ENCODE measurements around the gene SLC24A3.

The SLC24A3 gene

DNA sequence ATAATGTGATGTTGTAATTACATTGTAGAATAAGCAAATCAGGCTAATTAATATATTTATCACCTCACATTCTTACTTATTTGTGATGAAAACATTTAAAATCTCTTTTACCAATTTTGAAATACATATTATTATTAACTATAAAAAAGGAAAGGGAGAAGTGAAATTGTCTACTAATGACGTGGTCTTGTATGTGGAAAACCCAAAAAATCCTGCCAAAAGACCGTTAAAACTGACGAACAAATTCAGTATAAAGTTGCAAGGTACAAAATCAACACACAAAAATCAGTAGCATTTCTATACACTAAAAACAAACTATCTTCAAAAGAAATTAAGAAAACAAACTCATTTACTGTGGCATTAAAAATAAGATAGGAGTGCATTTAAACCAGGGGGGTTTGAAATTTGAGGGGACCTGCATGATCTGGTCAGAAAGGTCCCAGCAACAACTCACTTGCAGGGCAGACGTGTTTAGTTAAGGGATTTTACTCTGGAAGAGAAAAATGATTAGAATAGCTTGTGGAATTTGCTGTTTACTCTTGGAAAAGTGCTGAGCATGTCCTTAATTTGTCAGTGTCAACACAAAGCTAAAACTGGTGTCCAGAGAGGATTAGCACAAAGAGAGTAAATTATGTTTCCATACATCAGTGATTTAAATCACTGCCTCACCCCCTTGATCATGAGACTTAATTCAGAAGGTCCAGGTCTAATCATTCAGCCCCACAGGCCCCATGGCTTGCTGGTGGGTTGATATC, 310.6 kb downstream of the SLC24A3 start:
- H3K9me3 ChIP-seq, result no peaks in the 10 kb centered on the region

DNA sequence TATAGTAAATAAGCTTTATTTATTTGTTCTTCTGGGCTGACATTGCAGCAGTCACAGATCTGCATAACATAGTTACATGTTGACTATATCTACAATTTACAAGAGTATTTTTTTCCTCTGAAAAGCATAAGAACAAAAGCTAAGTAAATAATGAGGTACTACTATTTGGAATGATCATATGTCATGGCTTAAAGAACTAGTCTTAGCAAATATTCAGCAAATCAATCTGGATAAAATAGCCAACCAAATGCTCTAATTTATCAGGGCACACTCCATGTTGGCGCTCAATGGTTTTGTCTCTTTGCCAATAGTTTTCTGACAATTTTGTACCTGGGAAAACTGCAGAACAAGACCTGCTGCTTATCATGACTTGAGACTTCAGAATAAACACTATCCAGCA, 312.2 kb downstream of the SLC24A3 start:
- H3K4me3 ChIP-seq (ENCODE audit: low read depth in 1 of 2, low read length in 1 of 2), result no peak overlapping the region
- H3K27me3 ChIP-seq, result no peaks in the 10 kb centered on the region
- H3K9me3 ChIP-seq, result no peaks in the 10 kb centered on the region
- no peak overlapping the region for H3K27ac ChIP-seq
- no peaks in the 10 kb centered on the region for H3K4me1 ChIP-seq (ENCODE audit: control insufficient read depth in 1 of 2, insufficient read depth in 1 of 2, low read depth in 1 of 2, low read length in 1 of 2)
- no peak for TF ChIP-seq CTCF (IDR thresholded peaks at IDR 0.05)
- H3K36me3 ChIP-seq, result no peaks in the 10 kb centered on the region

More for the DNA sequence above, 310.6 kb downstream of the SLC24A3 start:
- TF ChIP-seq CTCF (IDR thresholded peaks at IDR 0.05), result no peak
- H3K36me3 ChIP-seq, result no peaks in the 10 kb centered on the region
- H3K4me1 ChIP-seq (ENCODE audit: control insufficient read depth in 1 of 2, insufficient read depth in 1 of 2, low read depth in 1 of 2, low read length in 1 of 2), result no peaks in the 10 kb centered on the region
- H3K27ac ChIP-seq, result no peak overlapping the region
- no peak overlapping the region for H3K4me3 ChIP-seq (ENCODE audit: low read depth in 1 of 2, low read length in 1 of 2)
- H3K27me3 ChIP-seq, result no peaks in the 10 kb centered on the region

GRCh38 chr20:19527509-19527908, 315.1 kb downstream of the SLC24A3 start:
- H3K27me3 ChIP-seq, result no peaks in the 10 kb centered on the region
- no peaks in the 10 kb centered on the region for H3K4me1 ChIP-seq (ENCODE audit: control insufficient read depth in 1 of 2, insufficient read depth in 1 of 2, low read depth in 1 of 2, low read length in 1 of 2)
- H3K27ac ChIP-seq, result no peak overlapping the region
- H3K36me3 ChIP-seq, result no peaks in the 10 kb centered on the region
- H3K9me3 ChIP-seq, result no peaks in the 10 kb centered on the region
- TF ChIP-seq CTCF (IDR thresholded peaks at IDR 0.05), result no peak
- no peak overlapping the region for H3K4me3 ChIP-seq (ENCODE audit: low read depth in 1 of 2, low read length in 1 of 2)

- no peaks in the 10 kb centered on the region for H3K4me1 ChIP-seq (ENCODE audit: control insufficient read depth in 1 of 2, insufficient read depth in 1 of 2, low read depth in 1 of 2, low read length in 1 of 2)
- H3K27ac ChIP-seq, result no peak overlapping the region
- no peaks in the 10 kb centered on the region for H3K36me3 ChIP-seq
- no peaks in the 10 kb centered on the region for H3K27me3 ChIP-seq
- no peak for TF ChIP-seq CTCF (IDR thresholded peaks at IDR 0.05)
- no peaks in the 10 kb centered on the region for H3K9me3 ChIP-seq
- no peak overlapping the region for H3K4me3 ChIP-seq (ENCODE audit: low read depth in 1 of 2, low read length in 1 of 2)
Observed at GRCh38 chr20:19528286-19529030, 316.0 kb downstream of the SLC24A3 start.

DNA sequence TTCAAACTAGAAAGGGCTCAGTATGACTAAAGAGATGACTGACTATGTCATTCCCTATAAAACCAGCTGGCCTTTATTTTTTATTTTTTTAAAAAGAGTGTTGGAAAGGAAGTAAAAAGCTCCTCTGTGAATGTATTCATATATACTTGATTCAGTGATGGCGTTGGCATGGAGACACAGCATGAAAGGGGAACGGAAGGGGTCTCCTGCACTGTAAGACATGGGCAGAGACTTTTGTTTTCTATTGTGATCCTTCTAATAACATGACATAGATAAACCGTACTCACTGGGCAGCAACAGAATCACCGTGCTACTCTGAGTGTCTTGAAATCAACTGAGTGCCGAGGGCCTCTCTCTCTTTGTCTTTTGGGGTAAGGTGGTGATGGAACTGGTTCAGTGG, 317.6 kb downstream of the SLC24A3 start:
- Histone ChIP-seq H3K4me1 (ENCODE audit: control insufficient read depth in 1 of 2, insufficient read depth in 1 of 2, low read depth in 1 of 2, low read length in 1 of 2) (no peaks in the 10 kb centered on the region), H3K36me3 (no peaks in the 10 kb centered on the region), H3K27me3 (no peaks in the 10 kb centered on the region), H3K9me3 (no peaks in the 10 kb centered on the region), H3K4me3 (ENCODE audit: low read depth in 1 of 2, low read length in 1 of 2) (no peak overlapping the region), H3K27ac (no peak overlapping the region)
- no peak for TF ChIP-seq CTCF (IDR thresholded peaks at IDR 0.05)
